Adrenal gland (tissue), 5 donors: ENCODE data around the gene TUBA4B.

ENCODE experiments used
- POLR2A ChIP-seq, 2 donors: fragments of 450-650 bp; IDR thresholded peaks; one replicate each; pipeline ENCODE4 v1.6.1; 2017; ENCODE audit warnings: antibody characterized with exemption in 2 of 2, mild to moderate bottlenecking in 2 of 2, moderate library complexity in 1 of 2
- TF ChIP-seq, protein P1 (sequence below), 6 experiments: fragments of 450-650 bp in 4 of 6; fragments of 200-600 bp in 2 of 6; sonication (generic) in 1 of 6; IDR thresholded peaks; 1 replicate in 5 of 6; 2 replicates in 1 of 6; pipeline versions ENCODE4 v1.5.1 to v1.8.0; 2016 to 2021; ENCODE audit warnings: antibody characterized with exemption in 6 of 6, mild to moderate bottlenecking in 2 of 6, moderate library complexity in 1 of 6
- donor health status: DM: no; HTN: no; CAD: no.

DNA sequence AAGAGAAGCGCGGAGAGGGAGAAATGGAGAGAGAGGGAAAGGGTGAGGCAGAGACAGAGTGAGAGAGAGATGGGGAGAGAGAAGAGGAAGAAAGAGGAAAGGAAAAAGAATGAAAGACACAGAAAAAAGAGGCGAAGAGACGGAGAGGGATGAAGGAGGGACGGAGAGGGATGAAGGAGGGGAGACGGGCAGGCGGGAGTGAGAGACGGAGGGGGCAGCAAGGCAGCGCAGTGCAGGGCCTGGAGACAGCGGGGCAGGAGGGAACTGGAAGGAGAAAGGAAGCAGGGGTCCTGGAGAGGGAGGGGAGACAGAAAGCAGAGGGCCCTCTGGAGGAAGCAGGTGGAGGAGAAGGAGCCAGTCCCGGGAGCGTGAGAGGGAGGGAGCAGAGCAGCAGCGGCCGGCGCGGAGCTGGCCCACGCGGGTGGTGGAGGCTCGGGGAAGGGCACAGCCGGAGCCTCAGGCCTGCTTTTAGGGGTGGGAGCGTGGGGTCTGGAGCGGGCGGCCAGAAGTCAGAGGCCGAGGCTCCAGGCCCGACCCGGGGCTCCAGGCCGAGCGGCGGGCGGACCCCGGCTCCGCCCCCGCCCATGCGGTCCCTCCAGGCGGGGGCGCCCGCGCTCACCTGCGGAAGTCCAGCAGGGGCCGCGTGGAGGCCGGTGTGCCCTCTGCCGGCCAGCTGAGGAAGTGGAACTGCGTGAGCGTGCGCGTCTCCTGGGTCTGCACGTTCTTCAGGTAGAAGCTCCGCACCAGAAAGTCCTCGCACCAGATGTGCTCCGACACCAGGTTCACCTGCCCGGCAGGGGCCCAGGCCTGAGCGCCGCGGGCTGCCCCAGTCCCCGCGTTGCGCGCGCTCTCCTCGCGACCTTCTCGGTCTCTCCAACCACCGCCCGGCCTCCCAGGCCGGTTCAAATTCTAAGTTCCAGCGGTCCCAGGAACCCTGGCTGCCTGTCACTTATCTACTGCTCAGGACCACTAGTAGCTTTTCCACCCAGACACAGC lies 41.6 kb downstream of the TUBA4B start:
- TF ChIP-seq, protein P1, sequence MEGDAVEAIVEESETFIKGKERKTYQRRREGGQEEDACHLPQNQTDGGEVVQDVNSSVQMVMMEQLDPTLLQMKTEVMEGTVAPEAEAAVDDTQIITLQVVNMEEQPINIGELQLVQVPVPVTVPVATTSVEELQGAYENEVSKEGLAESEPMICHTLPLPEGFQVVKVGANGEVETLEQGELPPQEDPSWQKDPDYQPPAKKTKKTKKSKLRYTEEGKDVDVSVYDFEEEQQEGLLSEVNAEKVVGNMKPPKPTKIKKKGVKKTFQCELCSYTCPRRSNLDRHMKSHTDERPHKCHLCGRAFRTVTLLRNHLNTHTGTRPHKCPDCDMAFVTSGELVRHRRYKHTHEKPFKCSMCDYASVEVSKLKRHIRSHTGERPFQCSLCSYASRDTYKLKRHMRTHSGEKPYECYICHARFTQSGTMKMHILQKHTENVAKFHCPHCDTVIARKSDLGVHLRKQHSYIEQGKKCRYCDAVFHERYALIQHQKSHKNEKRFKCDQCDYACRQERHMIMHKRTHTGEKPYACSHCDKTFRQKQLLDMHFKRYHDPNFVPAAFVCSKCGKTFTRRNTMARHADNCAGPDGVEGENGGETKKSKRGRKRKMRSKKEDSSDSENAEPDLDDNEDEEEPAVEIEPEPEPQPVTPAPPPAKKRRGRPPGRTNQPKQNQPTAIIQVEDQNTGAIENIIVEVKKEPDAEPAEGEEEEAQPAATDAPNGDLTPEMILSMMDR (IDR thresholded peaks at IDR 0.05): peak; percentile 71 to 100 (median 92)
- peak; percentile 25 to 43 for TF ChIP-seq POLR2A (IDR thresholded peaks at IDR 0.05)
